ENCODE results near the gene PCDHA6.
"Not testable (repeated sequence)": the region's sequence is repeated elsewhere in the genome, so short reads cannot be mapped to it uniquely, and the experiment has no call there.

The PCDHA6 gene

GRCh38 chr5:140857177-140857986, 29.6 kb downstream of the PCDHA6 start:
- DNase-seq (ENCODE audit: low read depth in 2 of 2, low spot score in 1 of 2) = no peak

GRCh38 chr5:140857987-140858240, 30.2 kb downstream of the PCDHA6 start:
- DNase-seq (ENCODE audit: low read depth in 2 of 2, low spot score in 1 of 2) = no peak

DNA sequence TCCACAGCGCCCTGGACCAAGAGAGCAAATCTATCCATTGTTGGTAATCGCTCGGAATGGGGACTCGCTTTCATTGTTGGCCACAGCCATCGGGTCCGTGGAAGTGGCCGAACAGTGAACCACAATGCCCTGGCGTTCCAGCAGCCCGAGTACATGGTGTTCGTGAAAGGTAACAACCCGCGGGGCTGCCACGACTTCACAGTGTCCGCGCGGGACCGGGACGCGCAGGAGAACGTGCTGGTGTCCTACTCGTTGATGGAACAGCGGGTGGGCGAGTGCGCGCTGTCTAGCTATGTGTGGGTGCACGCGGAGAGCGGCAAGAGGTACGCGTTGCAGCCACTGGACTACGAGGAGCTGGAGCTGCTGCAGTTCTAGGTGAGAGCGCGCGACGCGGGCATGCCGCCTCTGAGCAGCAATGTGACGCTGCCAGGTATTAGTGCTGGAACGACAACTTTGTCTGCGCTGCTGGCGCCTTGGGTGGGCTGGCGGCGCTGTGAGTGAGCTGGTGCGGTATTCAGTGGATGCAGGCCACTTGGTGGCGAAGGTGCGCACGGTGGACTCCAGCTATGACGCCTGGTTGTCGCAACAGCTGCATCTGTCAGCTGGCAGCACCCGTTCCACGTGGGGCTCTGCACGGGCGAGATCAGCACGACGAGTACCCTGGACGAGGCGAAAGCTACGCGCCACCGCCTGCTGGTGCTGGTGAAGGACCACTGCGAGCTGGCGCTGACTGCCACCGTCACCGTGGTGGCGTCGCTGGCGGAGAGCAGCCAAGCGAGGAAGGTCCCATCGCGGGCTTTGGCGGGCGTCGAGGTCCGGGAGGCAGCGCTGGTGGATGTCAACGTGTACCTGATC, 34.9 kb downstream of the PCDHA6 start:
- no peak for DNase-seq (ENCODE audit: low read depth in 2 of 2, low spot score in 1 of 2)

GRCh38 chr5:140868721-140869554, 41.2 kb downstream of the PCDHA6 start, which contains the start of gene PCDHA11:
TSS of gene PCDHA11 (plus strand) at chr5:140868957. CDS start at chr5:140869104, 147 bp downstream.
- no peak for DNase-seq (ENCODE audit: low read depth in 2 of 2, low spot score in 1 of 2)

- DNase-seq (ENCODE audit: low read depth in 2 of 2, low spot score in 1 of 2) = no peak
Measured at GRCh38 chr5:140869555-140869886, 41.8 kb downstream of the PCDHA6 start.

DNA sequence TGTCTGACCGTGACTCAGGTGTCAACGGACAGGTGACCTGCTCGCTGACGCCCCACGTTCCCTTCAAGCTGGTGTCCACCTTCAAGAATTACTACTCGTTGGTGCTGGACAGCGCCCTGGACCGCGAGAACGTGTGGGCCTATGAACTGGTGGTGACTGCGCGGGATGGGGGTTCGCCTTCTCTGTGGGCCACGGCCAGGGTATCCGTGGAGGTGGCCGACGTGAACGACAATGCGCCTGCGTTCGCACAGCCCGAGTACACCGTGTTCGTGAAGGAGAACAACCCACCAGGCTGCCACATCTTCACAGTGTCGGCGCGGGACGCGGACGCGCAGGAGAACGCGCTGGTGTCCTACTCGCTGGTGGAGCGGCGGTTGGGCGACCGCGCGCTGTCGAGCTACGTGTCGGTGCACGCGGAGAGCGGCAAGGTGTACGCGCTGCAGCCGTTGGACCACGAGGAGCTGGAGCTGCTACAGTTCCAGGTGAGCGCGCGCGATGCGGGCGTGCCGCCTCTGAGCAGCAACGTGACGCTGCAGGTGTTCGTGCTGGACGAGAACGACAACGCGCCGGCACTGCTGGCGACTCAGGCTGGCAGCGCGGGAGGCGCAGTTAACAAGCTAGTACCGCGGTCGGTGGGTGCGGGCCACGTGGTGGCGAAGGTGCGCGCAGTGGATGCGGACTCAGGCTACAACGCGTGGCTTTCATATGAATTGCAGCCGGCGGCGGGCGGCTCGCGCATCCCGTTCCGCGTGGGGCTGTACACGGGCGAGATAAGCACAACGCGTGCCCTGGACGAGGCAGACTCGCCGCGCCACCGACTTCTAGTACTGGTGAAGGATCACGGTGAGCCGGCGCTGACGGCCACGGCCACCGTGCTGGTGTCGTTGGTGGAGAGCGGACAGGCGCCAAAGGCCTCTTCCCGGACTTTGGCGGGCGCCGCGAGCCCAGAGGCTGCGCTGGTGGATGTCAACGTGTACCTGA, 42.8 kb downstream of the PCDHA6 start:
- no peak for DNase-seq (ENCODE audit: low read depth in 2 of 2, low spot score in 1 of 2)

- no peak for DNase-seq (ENCODE audit: low read depth in 2 of 2, low spot score in 1 of 2)
Measured at GRCh38 chr5:140875085-140876065, 47.6 kb downstream of the PCDHA6 start, which contains the start of gene PCDHA12. TSS of gene PCDHA12 (plus strand) at chr5:140875308. CDS start at chr5:140875473, 165 bp downstream.

DNA sequence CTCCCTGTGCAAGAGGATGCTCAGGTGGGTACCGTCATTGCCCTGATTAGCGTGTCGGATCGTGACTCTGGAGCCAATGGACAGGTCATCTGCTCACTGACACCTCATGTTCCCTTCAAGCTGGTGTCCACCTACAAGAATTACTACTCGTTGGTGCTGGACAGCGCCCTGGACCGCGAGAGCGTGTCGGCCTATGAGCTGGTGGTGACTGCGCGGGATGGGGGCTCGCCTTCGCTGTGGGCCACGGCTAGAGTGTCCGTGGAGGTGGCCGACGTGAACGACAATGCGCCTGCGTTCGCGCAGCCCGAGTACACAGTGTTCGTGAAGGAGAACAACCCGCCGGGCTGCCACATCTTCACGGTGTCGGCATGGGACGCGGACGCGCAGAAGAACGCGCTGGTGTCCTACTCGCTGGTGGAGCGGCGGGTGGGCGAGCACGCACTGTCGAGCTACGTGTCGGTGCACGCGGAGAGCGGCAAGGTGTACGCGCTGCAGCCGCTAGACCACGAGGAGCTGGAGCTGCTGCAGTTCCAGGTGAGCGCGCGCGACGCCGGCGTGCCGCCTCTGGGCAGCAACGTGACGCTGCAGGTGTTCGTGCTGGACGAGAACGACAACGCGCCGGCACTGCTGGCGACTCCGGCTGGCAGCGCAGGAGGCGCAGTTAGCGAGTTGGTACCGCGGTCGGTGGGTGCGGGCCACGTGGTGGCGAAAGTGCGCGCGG, 48.9 kb downstream of the PCDHA6 start:
- DNase-seq (ENCODE audit: low read depth in 2 of 2, low spot score in 1 of 2) = not testable (repeated sequence)

DNA sequence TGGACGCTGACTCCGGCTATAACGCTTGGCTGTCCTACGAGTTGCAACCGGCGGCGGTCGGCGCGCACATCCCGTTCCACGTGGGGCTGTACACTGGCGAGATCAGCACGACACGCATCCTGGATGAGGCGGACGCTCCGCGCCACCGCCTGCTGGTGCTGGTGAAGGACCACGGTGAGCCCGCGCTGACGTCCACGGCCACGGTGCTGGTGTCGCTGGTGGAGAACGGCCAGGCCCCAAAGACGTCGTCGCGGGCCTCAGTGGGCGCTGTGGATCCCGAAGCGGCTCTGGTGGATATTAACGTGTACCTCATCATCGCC, 49.5 kb downstream of the PCDHA6 start:
- no peak for DNase-seq (ENCODE audit: low read depth in 2 of 2, low spot score in 1 of 2)

All from stimulated activated CD8-positive, alpha-beta memory T cell treated with anti-CD3 and anti-CD28 coated beads, Interleukin-4, amount 100 ng/mL, for 4 hours (primary cell).